Measurements from ENCODE around the gene CNFN.

DNA sequence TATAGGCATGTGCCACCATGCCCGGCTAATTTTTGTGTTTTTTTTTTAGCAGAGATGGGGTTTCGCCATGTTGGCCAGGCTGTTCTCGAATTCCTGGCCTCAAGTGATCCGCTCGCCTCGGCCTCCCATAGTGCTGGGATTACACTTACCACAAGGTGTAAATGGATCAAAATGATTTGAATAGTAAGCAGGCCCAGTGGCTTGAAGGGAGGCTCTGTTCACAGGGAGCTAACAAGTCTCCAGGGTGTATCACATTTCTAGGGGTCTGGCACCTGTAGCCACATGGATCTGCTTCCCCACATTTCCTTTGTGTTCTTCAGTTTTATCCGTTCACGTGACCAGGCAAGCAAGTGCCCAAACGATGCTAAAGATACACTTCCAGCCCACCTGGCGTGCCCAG is 13.5 kb upstream of the CNFN start:
- TF ChIP-seq POLR2AphosphoS2 (IDR thresholded peaks at IDR 0.05; ENCODE audit: low read depth, low read length) (no peak), EP300 (IDR thresholded peaks at IDR 0.05; ENCODE audit: borderline replicate concordance in 1 of 2, control insufficient read depth in 1 of 2, low read depth in 2 of 2, low read length in 2 of 2) (no peak), POLR2A (IDR thresholded peaks at IDR 0.05; ENCODE audit: low read depth, low read length) (no peak), GABPA (IDR thresholded peaks at IDR 0.05; ENCODE audit: low read depth) (no peak), ZBED1 (IDR thresholded peaks at IDR 0.05; ENCODE audit: borderline replicate concordance) (no peak), ZNF274 (IDR thresholded peaks at IDR 0.05; ENCODE audit: insufficient read depth, insufficient read length) (no peak), GATAD2B (conservative IDR thresholded peaks at IDR 0.05; ENCODE audit: low read depth) (no peak), CREM (IDR thresholded peaks at IDR 0.05; ENCODE audit: low read depth) (no peak), EZH2 (IDR thresholded peaks at IDR 0.05; ENCODE audit: borderline replicate concordance, control insufficient read depth, low read depth, low read length) (no peak)
- TF ChIP-seq, protein P1, sequence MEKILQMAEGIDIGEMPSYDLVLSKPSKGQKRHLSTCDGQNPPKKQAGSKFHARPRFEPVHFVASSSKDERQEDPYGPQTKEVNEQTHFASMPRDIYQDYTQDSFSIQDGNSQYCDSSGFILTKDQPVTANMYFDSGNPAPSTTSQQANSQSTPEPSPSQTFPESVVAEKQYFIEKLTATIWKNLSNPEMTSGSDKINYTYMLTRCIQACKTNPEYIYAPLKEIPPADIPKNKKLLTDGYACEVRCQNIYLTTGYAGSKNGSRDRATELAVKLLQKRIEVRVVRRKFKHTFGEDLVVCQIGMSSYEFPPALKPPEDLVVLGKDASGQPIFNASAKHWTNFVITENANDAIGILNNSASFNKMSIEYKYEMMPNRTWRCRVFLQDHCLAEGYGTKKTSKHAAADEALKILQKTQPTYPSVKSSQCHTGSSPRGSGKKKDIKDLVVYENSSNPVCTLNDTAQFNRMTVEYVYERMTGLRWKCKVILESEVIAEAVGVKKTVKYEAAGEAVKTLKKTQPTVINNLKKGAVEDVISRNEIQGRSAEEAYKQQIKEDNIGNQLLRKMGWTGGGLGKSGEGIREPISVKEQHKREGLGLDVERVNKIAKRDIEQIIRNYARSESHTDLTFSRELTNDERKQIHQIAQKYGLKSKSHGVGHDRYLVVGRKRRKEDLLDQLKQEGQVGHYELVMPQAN (conservative IDR thresholded peaks at IDR 0.05): no peak
- TF ChIP-seq, protein P2, sequence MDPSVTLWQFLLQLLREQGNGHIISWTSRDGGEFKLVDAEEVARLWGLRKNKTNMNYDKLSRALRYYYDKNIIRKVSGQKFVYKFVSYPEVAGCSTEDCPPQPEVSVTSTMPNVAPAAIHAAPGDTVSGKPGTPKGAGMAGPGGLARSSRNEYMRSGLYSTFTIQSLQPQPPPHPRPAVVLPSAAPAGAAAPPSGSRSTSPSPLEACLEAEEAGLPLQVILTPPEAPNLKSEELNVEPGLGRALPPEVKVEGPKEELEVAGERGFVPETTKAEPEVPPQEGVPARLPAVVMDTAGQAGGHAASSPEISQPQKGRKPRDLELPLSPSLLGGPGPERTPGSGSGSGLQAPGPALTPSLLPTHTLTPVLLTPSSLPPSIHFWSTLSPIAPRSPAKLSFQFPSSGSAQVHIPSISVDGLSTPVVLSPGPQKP (IDR thresholded peaks at IDR 0.05; ENCODE audit: low read depth, low read length): no peak
- TF ChIP-seq, protein P3, sequence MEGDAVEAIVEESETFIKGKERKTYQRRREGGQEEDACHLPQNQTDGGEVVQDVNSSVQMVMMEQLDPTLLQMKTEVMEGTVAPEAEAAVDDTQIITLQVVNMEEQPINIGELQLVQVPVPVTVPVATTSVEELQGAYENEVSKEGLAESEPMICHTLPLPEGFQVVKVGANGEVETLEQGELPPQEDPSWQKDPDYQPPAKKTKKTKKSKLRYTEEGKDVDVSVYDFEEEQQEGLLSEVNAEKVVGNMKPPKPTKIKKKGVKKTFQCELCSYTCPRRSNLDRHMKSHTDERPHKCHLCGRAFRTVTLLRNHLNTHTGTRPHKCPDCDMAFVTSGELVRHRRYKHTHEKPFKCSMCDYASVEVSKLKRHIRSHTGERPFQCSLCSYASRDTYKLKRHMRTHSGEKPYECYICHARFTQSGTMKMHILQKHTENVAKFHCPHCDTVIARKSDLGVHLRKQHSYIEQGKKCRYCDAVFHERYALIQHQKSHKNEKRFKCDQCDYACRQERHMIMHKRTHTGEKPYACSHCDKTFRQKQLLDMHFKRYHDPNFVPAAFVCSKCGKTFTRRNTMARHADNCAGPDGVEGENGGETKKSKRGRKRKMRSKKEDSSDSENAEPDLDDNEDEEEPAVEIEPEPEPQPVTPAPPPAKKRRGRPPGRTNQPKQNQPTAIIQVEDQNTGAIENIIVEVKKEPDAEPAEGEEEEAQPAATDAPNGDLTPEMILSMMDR (IDR thresholded peaks at IDR 0.05 in 2 of 3, conservative IDR thresholded peaks at IDR 0.05 in 1 of 3; ENCODE audit: control insufficient read depth in 2 of 3, extremely low read depth in 1 of 3, insufficient read depth in 1 of 3, low read depth in 3 of 3, low read length in 3 of 3): no peak
- TF ChIP-seq, protein P4, sequence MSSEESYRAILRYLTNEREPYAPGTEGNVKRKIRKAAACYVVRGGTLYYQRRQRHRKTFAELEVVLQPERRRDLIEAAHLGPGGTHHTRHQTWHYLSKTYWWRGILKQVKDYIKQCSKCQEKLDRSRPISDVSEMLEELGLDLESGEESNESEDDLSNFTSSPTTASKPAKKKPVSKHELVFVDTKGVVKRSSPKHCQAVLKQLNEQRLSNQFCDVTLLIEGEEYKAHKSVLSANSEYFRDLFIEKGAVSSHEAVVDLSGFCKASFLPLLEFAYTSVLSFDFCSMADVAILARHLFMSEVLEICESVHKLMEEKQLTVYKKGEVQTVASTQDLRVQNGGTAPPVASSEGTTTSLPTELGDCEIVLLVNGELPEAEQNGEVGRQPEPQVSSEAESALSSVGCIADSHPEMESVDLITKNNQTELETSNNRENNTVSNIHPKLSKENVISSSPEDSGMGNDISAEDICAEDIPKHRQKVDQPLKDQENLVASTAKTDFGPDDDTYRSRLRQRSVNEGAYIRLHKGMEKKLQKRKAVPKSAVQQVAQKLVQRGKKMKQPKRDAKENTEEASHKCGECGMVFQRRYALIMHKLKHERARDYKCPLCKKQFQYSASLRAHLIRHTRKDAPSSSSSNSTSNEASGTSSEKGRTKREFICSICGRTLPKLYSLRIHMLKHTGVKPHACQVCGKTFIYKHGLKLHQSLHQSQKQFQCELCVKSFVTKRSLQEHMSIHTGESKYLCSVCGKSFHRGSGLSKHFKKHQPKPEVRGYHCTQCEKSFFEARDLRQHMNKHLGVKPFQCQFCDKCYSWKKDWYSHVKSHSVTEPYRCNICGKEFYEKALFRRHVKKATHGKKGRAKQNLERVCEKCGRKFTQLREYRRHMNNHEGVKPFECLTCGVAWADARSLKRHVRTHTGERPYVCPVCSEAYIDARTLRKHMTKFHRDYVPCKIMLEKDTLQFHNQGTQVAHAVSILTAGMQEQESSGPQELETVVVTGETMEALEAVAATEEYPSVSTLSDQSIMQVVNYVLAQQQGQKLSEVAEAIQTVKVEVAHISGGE (CRISPR knock-in tag; IDR thresholded peaks at IDR 0.05): no peak

Data from GM12878 (cell line).